SU-DHL-6 (cell line): ENCODE results near the gene SPTLC2.

ENCODE experiments used
- CTCF ChIP-seq: fragments of 200-600 bp; sonication (generic); IDR thresholded peaks from one replicate; pipeline ENCODE4 v1.5.1; 2017; ENCODE audit warnings: antibody characterized with exemption, mild to moderate bottlenecking, low read length, moderate library complexity; ENCODE audit not compliant: insufficient read depth, poor library complexity, severe bottlenecking
- EZH2phosphoT487 ChIP-seq: fragments of 200-600 bp; sonication (generic), shearing (Covaris generic); conservative IDR thresholded peaks from 2 replicates; pipeline ENCODE4 v1.6.1; 2018; ENCODE audit warnings: mild to moderate bottlenecking, antibody characterized with exemption, low read length, moderate library complexity, mixed read lengths

DNA sequence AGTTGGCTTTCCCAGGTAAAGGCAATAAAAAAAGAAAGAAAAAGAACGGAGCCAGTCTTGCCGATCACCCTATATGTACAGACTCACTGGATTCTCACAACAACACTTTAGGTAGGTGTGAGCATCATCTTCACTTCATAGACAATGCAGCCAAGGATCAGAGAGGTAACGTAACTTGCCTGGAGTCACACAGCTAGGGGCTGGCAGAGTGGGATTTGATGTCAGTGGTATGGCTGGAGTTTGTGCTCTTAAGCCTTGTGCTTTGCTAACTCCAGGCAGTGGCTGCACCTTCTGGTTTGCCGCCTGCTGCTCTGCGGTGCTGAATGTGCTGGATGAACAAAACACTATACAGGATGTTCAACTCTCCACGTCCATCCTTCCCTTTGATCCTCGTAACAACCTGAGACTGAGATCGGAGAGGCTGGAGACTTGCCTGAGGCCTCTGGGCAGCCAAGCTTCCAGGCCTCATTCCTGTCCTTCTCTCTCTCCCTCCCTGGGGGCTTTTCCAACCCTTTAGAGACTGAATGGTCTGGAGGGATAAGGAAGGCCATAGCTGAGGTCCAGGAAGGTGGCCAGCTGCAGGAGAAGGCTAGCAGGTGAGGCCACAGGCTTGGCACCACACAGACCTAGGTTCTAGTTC is 126.0 kb downstream of the SPTLC2 start:
- TF ChIP-seq CTCF = no peak
- TF ChIP-seq EZH2phosphoT487 = no peak
